GM12865 (cell line): ENCODE data around the gene DBR1.

Source experiments
- DNase-seq: peaks from one replicate; pipeline ENCODE4 v3.0.0; 2010; ENCODE audit warnings: low read depth
- H3K4me3 ChIP-seq: 2 replicates; pipeline ENCODE4 v1.5.1; 2011; ENCODE audit warnings: mild to moderate bottlenecking, low read depth, low read length, control low read depth
- TF ChIP-seq, protein P1 (sequence below): IDR thresholded peaks from 2 replicates; pipeline ENCODE4 v1.5.1; 2011; ENCODE audit warnings: low read length, control low read depth, low read depth, inconsistent platforms; ENCODE audit not compliant: insufficient read depth; ENCODE audit errors: missing control alignments

The DBR1 gene, protein sequence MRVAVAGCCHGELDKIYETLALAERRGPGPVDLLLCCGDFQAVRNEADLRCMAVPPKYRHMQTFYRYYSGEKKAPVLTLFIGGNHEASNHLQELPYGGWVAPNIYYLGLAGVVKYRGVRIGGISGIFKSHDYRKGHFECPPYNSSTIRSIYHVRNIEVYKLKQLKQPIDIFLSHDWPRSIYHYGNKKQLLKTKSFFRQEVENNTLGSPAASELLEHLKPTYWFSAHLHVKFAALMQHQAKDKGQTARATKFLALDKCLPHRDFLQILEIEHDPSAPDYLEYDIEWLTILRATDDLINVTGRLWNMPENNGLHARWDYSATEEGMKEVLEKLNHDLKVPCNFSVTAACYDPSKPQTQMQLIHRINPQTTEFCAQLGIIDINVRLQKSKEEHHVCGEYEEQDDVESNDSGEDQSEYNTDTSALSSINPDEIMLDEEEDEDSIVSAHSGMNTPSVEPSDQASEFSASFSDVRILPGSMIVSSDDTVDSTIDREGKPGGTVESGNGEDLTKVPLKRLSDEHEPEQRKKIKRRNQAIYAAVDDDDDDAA

DNA sequence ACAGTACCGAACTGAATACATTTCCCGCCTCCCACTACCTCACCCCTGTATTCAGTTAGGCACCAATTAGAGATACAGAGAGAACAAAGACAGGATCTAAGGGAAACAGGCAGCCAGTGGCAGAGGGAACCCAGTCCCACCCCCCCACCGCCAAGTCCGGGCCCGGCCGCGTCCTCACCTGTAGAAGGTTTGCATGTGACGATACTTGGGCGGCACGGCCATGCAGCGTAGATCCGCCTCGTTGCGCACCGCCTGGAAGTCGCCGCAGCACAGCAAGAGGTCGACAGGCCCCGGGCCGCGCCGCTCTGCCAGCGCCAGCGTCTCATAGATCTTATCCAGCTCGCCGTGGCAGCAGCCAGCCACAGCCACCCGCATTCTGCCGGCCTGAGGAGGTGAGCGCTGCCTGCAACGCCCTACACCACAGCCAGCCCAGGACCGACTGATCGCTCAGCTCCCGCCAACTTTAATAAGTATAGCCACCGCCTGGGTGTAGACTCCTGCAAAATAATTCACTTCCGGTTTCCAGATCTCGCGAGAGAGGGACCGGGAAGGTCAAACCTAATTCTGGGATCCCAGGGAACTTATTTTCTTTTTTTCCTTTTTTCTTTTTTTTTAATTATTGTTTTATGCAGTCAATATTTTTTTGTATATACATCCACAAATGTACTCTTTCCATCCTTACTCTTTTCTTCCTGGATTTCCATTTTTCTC is at the start of gene DBR1:
Gene DBR1, minus strand, starts transcription at position 501 of the 711 bp plus-strand sequence. Its CDS starts 126 bp downstream, at position 375.
- peak; percentile 91 for DNase-seq
- TF ChIP-seq, protein P1, sequence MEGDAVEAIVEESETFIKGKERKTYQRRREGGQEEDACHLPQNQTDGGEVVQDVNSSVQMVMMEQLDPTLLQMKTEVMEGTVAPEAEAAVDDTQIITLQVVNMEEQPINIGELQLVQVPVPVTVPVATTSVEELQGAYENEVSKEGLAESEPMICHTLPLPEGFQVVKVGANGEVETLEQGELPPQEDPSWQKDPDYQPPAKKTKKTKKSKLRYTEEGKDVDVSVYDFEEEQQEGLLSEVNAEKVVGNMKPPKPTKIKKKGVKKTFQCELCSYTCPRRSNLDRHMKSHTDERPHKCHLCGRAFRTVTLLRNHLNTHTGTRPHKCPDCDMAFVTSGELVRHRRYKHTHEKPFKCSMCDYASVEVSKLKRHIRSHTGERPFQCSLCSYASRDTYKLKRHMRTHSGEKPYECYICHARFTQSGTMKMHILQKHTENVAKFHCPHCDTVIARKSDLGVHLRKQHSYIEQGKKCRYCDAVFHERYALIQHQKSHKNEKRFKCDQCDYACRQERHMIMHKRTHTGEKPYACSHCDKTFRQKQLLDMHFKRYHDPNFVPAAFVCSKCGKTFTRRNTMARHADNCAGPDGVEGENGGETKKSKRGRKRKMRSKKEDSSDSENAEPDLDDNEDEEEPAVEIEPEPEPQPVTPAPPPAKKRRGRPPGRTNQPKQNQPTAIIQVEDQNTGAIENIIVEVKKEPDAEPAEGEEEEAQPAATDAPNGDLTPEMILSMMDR = no peak
- peak within 1 kb of the TSS; percentile 78 for H3K4me3 ChIP-seq

DNA sequence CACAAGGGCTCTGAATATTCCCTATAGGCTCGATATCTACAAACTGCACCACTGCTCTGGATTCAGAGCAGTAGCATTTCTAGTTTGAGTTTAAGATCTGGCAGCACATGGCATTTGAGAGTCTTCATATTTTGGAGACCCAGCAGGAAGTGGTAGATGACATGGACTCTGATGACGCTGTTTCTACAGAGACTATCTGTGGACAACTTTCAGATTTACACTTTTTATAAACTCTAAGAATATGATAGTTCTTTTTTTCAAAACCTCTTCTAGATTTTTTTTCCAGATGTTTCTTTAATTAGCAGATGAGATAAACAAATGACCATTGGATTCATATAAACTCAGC is 48.2 kb upstream of the DBR1 start:
- TF ChIP-seq, protein P1 = no peak
- no peak overlapping the region for H3K4me3 ChIP-seq
- DNase-seq = no peak

DNA sequence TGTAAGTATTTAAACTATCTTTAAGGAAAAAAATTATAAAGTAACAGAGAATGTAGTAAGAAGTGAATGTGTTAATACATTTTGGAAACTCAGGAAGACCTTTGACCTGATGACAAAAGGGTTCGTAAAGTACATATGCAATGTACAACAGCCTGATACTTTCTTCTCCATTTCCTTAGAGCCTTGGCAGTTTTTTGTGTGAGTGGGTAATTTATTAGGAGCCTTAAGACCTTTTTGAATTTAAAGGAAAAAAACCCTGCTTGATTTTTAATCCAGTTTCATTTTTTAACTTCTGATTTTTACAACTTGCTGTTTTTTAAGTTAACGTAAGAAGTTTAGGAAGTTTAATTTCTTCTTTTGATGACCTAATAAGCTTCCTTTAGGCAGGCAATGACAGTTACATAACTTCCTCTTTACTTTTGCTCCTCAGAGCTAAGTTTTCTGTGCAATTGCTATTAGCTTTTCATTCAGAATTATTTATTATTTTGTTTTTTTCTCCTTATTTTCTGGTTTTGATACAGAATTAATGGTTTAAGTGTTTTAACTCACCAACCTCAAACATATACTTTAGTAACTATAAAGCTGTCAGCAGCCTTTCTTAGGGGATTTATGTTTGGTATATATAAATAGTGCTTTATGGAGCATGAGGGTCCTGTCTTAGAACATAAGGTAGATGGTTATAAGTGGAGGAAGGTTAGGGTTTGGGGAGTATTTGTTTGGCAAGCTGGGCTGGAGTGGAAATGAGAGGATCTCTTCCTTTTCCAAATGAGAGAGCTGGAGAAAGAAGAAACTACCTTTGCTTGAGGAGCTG is 47.6 kb upstream of the DBR1 start:
- DNase-seq = no peak
- no peak overlapping the region for H3K4me3 ChIP-seq
- TF ChIP-seq, protein P1 = no peak

DNA sequence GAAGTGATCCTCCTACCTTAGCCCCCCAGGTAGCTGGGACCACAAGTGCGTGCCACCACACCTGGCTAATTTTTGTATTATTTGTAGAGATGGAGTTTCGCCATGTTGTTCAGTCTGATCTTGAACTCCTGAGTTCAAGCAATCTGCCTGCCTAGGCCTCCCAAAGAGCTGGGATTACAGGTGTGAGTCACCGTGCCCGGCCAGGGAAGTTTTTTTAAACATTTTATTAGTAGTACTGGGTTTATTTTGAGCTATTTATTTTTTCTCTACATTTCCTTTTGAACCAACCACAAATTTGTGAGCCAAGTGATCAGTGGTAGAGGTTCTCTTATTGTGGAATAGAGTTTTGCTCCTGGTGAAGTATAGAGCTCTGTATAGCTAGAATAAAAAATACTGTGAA is 46.1 kb upstream of the DBR1 start:
- no peak overlapping the region for H3K4me3 ChIP-seq
- no peak for DNase-seq
- TF ChIP-seq, protein P1 = no peak

DNA sequence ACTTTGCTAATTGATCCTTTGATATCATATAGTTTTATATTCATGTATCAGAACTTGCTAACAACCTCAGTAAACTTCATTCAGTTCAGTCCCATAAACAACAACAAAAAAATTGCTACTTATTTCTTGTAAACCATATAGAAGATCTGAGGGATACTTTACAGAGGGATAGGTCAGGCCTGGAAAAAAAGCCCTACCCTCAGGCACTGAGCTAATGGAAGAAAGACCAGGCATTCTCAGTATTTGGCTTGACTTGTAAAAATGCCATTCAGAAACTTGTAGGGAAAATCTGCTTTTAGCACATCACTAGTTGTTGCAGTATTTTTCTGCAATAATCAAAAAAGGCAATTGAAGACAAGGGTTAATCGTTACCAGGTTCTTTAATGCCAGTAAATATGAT is 45.5 kb upstream of the DBR1 start:
- no peak for DNase-seq
- TF ChIP-seq, protein P1 = no peak
- no peak overlapping the region for H3K4me3 ChIP-seq

DNA sequence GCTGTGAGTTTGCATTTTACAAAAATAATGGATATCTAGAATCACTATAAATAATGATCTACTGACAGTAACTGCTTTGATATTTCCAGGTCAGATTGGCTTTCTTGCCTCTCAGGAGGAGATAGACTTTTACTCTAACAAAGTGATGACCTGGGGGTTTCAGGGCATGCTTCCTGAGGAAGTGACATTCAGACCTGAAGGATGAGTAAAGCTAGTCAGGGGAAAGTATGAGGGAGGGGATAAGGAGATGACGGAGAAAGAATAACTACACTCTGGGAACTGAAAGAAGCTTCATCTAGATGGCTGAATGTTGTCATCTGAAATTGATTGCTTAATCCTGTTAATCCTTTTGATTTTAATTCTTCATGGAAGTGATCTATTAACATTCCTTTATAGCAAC is 44.5 kb upstream of the DBR1 start:
- no peak overlapping the region for H3K4me3 ChIP-seq
- TF ChIP-seq, protein P1 = no peak
- DNase-seq = peak; percentile 11
